K562 (cell line): ENCODE data around the gene CD164L2. TPM values are rescaled to one million over a fixed set of nuclear protein-coding genes. Genes with fewer than 3 reads are reported as not detected.

Experiments
- AFF1 ChIP-seq, 2 experiments: fragments of 450-650 bp; IDR thresholded peaks; 2 replicates each; pipeline ENCODE4 v1.6.1; 2018; ENCODE audit warnings: mild to moderate bottlenecking in 2 of 2, low read depth in 1 of 2; ENCODE audit not compliant: partially characterized antibody in 2 of 2
- ARID3A ChIP-seq: IDR thresholded peaks from 2 replicates; pipeline ENCODE4 v1.6.1; 2012; ENCODE audit warnings: low read depth, low read length, improper control_type of control experiment, borderline replicate concordance
- BRCA1 ChIP-seq, 2 experiments: fragments of 450-650 bp in 1 of 2; sonication (generic) in 1 of 2; formaldehyde crosslinking in 1 of 2; IDR thresholded peaks; 2 replicates each; pipeline versions ENCODE4 v1.5.0 to v1.6.1; 2017 to 2020; ENCODE audit warnings: mild to moderate bottlenecking in 1 of 2, missing genetic modification reagents in 1 of 2
- CHD2 ChIP-seq: IDR thresholded peaks from 2 replicates; pipeline ENCODE4 v1.6.1; 2011; ENCODE audit warnings: low read depth, low read length
- ELF1 ChIP-seq: fragments of 200-800 bp; sonication (Bioruptor generic); IDR thresholded peaks from 2 replicates; pipeline ENCODE4 v1.6.1; 2016; ENCODE audit warnings: missing genetic modification characterization, missing compliant biosample characterization
- FOXO4 ChIP-seq: fragments of 450-650 bp; formaldehyde crosslinking; IDR thresholded peaks from 2 replicates; pipeline ENCODE4 v1.4.0; 2020; ENCODE audit warnings: mild to moderate bottlenecking, moderate library complexity
- GTF2E2 ChIP-seq: fragments of 200-800 bp; sonication (Bioruptor generic); IDR thresholded peaks from 2 replicates; pipeline ENCODE4 v1.6.1; 2016; ENCODE audit warnings: missing genetic modification characterization, missing compliant biosample characterization
- HMGN3 ChIP-seq: IDR thresholded peaks from 2 replicates; pipeline ENCODE4 v1.6.1; 2011; ENCODE audit warnings: borderline replicate concordance, low read depth, mild to moderate bottlenecking, mixed read lengths, low read length; ENCODE audit not compliant: insufficient read length; ENCODE audit errors: extremely low read depth
- IRF9 ChIP-seq: fragments of 450-650 bp; IDR thresholded peaks from 2 replicates; pipeline ENCODE4 v1.6.1; 2016; ENCODE audit warnings: missing biosample characterization, missing genetic modification characterization
- MCM7 ChIP-seq, 2 experiments: fragments of 450-650 bp; IDR thresholded peaks; 2 replicates each; pipeline ENCODE4 v1.6.1; 2016 to 2018
- NCOA2 ChIP-seq, 2 experiments: fragments of 450-650 bp; IDR thresholded peaks; 2 replicates each; pipeline ENCODE4 v1.6.1; 2018; ENCODE audit warnings: mild to moderate bottlenecking in 2 of 2, moderate library complexity in 1 of 2; ENCODE audit not compliant: partially characterized antibody in 2 of 2
- NFIC ChIP-seq: fragments of 450-650 bp; IDR thresholded peaks from 2 replicates; pipeline ENCODE4 v1.6.1; 2017; ENCODE audit warnings: mild to moderate bottlenecking, inconsistent platforms
- NFRKB ChIP-seq: fragments of 450-650 bp; IDR thresholded peaks from 2 replicates; pipeline ENCODE4 v1.6.1; 2016; ENCODE audit warnings: low read depth
- PML ChIP-seq: IDR thresholded peaks from 2 replicates; pipeline ENCODE4 v1.6.1; 2012; ENCODE audit warnings: low read length, inconsistent platforms
- RFX1 ChIP-seq: fragments of 450-650 bp; IDR thresholded peaks from 2 replicates; pipeline ENCODE4 v1.6.1; 2016; ENCODE audit warnings: mild to moderate bottlenecking, moderate library complexity
- RFX7 ChIP-seq: fragments of 250-450 bp; sonication (Bioruptor Pico); IDR thresholded peaks from 2 replicates; pipeline ENCODE4 v1.5.1; 2021; ENCODE audit warnings: mild to moderate bottlenecking
- SMAD3 ChIP-seq: fragments of 450-650 bp; formaldehyde crosslinking; conservative IDR thresholded peaks from 2 replicates; pipeline ENCODE4 v1.4.0; 2020; ENCODE audit warnings: mild to moderate bottlenecking
- SMARCA4 ChIP-seq: fragments of 450-650 bp; IDR thresholded peaks from 2 replicates; pipeline ENCODE4 v1.6.1; 2016
- ZBTB9 ChIP-seq: fragments of 450-650 bp; formaldehyde crosslinking; IDR thresholded peaks from 2 replicates; pipeline ENCODE4 v1.4.0; 2020; ENCODE audit warnings: mild to moderate bottlenecking, moderate library complexity
- polyA plus RNA-seq, 8 experiments: library from polyadenylated mRNA; depleted of rRNA in 4 of 8; stranded (reverse) in 5 of 8; unstranded in 3 of 8; fragments of >200 nt; fragmentation: Nextera tagmentation in 2 of 8; fragmentation: Illumina TruSeq in 1 of 8; extraction: Ambion mirVana in 2 of 8; extraction: Trizol in 1 of 8; gene quantifications; 2 replicates each; pipeline versions ENCODE4 v1.2.1 to v1.2.3, GENCODE V29; 2011 to 2014; ENCODE audit warnings: inconsistent platforms in 1 of 8, missing spikeins in 1 of 8
- total RNA-seq, 7 experiments: library from RNA; depleted of rRNA in 6 of 7; stranded (reverse); fragments of >200 nt in 6 of 7; fragmentation: Illumina TruSeq in 2 of 7; extraction: Trizol in 2 of 7; gene quantifications; 2 replicates each; pipeline versions ENCODE4 v1.2.1 to v1.2.3, GENCODE V29; 2011 to 2021; ENCODE audit warnings: low replicate concordance in 1 of 7

Gene CD164L2
- total and polyA plus RNA-seq, 9 of the 15 experiments (the other 6 are each of a cell fraction or from before 2014, with no cell fraction given) = 0.08 to 0.92 (median 0.38) TPM; not detected in 1

- TF ChIP-seq SMARCA4 (peak; percentile 25; the same call in 1 of the 2 replicates), BRCA1 (IDR thresholded peaks at IDR 0.05) (no peak), BRCA1 (CRISPR knock-in tag; IDR thresholded peaks at IDR 0.05) (no peak), RFX7 (CRISPR knock-in tag) (no peak), ZBTB9 (CRISPR knock-in tag) (no peak), PML (no peak), NFRKB (peak; percentile 52; the same call in 1 of the 2 replicates), MCM7 (IDR thresholded peaks at IDR 0.05) (no peak), IRF9 (tag) (no peak; the same call in 1 of the 2 replicates), CHD2 (peak; percentile 61), NCOA2 (IDR thresholded peaks at IDR 0.05; ENCODE audit: partially characterized antibody in 2 of 2) (no peak), ELF1 (no peak), ARID3A (no peak), HMGN3 (peak; percentile 86), RFX1 (no peak), FOXO4 (CRISPR knock-in tag) (no peak), GTF2E2 (tag) (no peak), AFF1 (IDR thresholded peaks at IDR 0.05; ENCODE audit: low read depth in 1 of 2, partially characterized antibody in 2 of 2) (peak in 1 of 2 experiments; percentile 16), SMAD3 (CRISPR knock-in tag) (0 out of 2 replicates have a peak, but pooled peaks have one; percentile 22), NFIC (no peak)
Measured at GRCh38 chr1:27392096-27392777, 9.1 kb upstream of the CD164L2 start, which contains the start of gene GPR3 (continued).
